Measurements from ENCODE around the gene ADCY3.

The ADCY3 gene

GRCh38 chr2:24887307-24887874, 32.6 kb downstream of the ADCY3 start:
- no peak for TF ChIP-seq RAD21 (IDR thresholded peaks at IDR 0.05; ENCODE audit: low read depth)
- no peak for TF ChIP-seq REST (IDR thresholded peaks at IDR 0.05; ENCODE audit: low read depth)
- TF ChIP-seq NFIC (IDR thresholded peaks at IDR 0.05) = no peak
- TF ChIP-seq FOXM1 (IDR thresholded peaks at IDR 0.05; ENCODE audit: borderline replicate concordance, low read depth) = no peak
- no peak for TF ChIP-seq CEBPB (IDR thresholded peaks at IDR 0.05)

GRCh38 chr2:24886691-24887304, 33.2 kb downstream of the ADCY3 start:
- TF ChIP-seq USF1 (IDR thresholded peaks at IDR 0.05) (no peak), RAD21 (IDR thresholded peaks at IDR 0.05; ENCODE audit: low read depth) (no peak), FOXM1 (IDR thresholded peaks at IDR 0.05; ENCODE audit: borderline replicate concordance, low read depth) (no peak), ZBTB7A (IDR thresholded peaks at IDR 0.05; ENCODE audit: low read depth) (no peak), YY1 (IDR thresholded peaks at IDR 0.05; ENCODE audit: low read depth) (no peak), NFIC (IDR thresholded peaks at IDR 0.05) (no peak), TAF1 (IDR thresholded peaks at IDR 0.05; ENCODE audit: low read depth) (no peak), MAX (IDR thresholded peaks at IDR 0.05) (no peak), TCF12 (IDR thresholded peaks at IDR 0.05; ENCODE audit: low read depth) (no peak), CEBPB (IDR thresholded peaks at IDR 0.05) (no peak), EP300 (IDR thresholded peaks at IDR 0.05; ENCODE audit: borderline replicate concordance) (no peak)

GRCh38 chr2:24886126-24886501, 33.9 kb downstream of the ADCY3 start:
- no peak for TF ChIP-seq ZBTB7A (IDR thresholded peaks at IDR 0.05; ENCODE audit: low read depth)
- no peak for TF ChIP-seq REST (IDR thresholded peaks at IDR 0.05; ENCODE audit: low read depth)
- TF ChIP-seq MAX (IDR thresholded peaks at IDR 0.05) = no peak

GRCh38 chr2:24885221-24886125, 34.6 kb downstream of the ADCY3 start:
- no peak for TF ChIP-seq TCF12 (IDR thresholded peaks at IDR 0.05; ENCODE audit: low read depth)
- TF ChIP-seq EP300 (IDR thresholded peaks at IDR 0.05; ENCODE audit: borderline replicate concordance) = no peak
- no peak for TF ChIP-seq USF1 (IDR thresholded peaks at IDR 0.05)
- no peak for TF ChIP-seq RAD21 (IDR thresholded peaks at IDR 0.05; ENCODE audit: low read depth)
- TF ChIP-seq CREB1 (IDR thresholded peaks at IDR 0.05; ENCODE audit: low read depth) = no peak
- no peak for TF ChIP-seq CEBPB (IDR thresholded peaks at IDR 0.05)
- no peak for TF ChIP-seq EGR1 (IDR thresholded peaks at IDR 0.05)
- no peak for TF ChIP-seq REST (IDR thresholded peaks at IDR 0.05; ENCODE audit: low read depth)
- TF ChIP-seq YY1 (IDR thresholded peaks at IDR 0.05; ENCODE audit: low read depth) = no peak
